ENCODE measurements around the gene GLIS1.

GRCh38 chr1:53771648-53772047, 32.7 kb upstream of the GLIS1 start:
- TF ChIP-seq CTCF (IDR thresholded peaks at IDR 0.05; ENCODE audit: low read length): no peak
- TF ChIP-seq EZH2 (optimal IDR thresholded peaks at IDR 0.05; ENCODE audit: low read depth, low read length): no peak
